Measurements from ENCODE around the gene RREB1. TPM values are rescaled to one million over a fixed set of nuclear protein-coding genes. Genes with fewer than 3 reads are reported as not detected.

Gene RREB1
- total and polyA plus RNA-seq, 2 experiments from 2014 or later: 8.5 to 25.5 TPM

- Mint-ChIP-seq H3K9me3 (no peaks in the 10 kb centered on the region), H3K27me3 (ENCODE audit: insufficient read depth, low read depth, poor library complexity) (peaks cover 12% of the 10 kb centered on the region), H3K27ac (0 out of 2 replicates have a peak overlapping the region, but pooled peaks have one; percentile 52), H3K4me3 (no peak overlapping the region), H3K4me1 (peaks cover 73% of the 10 kb centered on the region), H3K36me3 (ENCODE audit: low read depth) (no peaks in the 10 kb centered on the region)
- no peak overlapping the region for H3K4me3 ChIP-seq
- H3K4me1 ChIP-seq (ENCODE audit: insufficient read depth): peaks cover 49% of the 10 kb centered on the region
- no peaks in the 10 kb centered on the region for H4K20me1 ChIP-seq (replicated peaks; ENCODE audit: insufficient read depth)
- no peak overlapping the region for H2AFZ ChIP-seq
- peak; percentile 75 for ATAC-seq
- TF ChIP-seq ZNF331 (CRISPR knock-in tag; IDR thresholded peaks at IDR 0.05; ENCODE audit: low read depth): no peak
- H3F3A ChIP-seq (replicated peaks; ENCODE audit: low read depth): no peaks in the 10 kb centered on the region
- peaks cover 83% of the 10 kb centered on the region for H3K79me2 ChIP-seq (replicated peaks; ENCODE audit: insufficient read depth)
- peak overlapping the region; percentile 42 for H3K4me2 ChIP-seq
- no peak overlapping the region for H3K27ac ChIP-seq (ENCODE audit: low read depth)
- peak; percentile 30 for DNase-seq (ENCODE audit: low spot score)
- H3K9me2 ChIP-seq (ENCODE audit: insufficient read depth): no peaks in the 10 kb centered on the region
- H3K36me3 ChIP-seq (ENCODE audit: insufficient read depth): no peaks in the 10 kb centered on the region
- no peaks in the 10 kb centered on the region for H3K27me3 ChIP-seq (ENCODE audit: insufficient read depth)
Observed at GRCh38 chr6:7165890-7166267, 58.1 kb downstream of the RREB1 start.

- no peak overlapping the region for H3K4me3 Mint-ChIP-seq
- H4K20me1 ChIP-seq (replicated peaks; ENCODE audit: insufficient read depth): no peaks in the 10 kb centered on the region
- H3K9me2 ChIP-seq (ENCODE audit: insufficient read depth): no peaks in the 10 kb centered on the region
- no peaks in the 10 kb centered on the region for H3K36me3 ChIP-seq (ENCODE audit: insufficient read depth)
- H3K27me3 ChIP-seq (ENCODE audit: insufficient read depth): no peaks in the 10 kb centered on the region
- peak; percentile 9; the same call in 1 of the 3 replicates for ATAC-seq
- no peak for DNase-seq (ENCODE audit: low spot score)
- H3K79me2 ChIP-seq (replicated peaks; ENCODE audit: insufficient read depth): peaks cover 84% of the 10 kb centered on the region
- no peak overlapping the region for H3K27ac ChIP-seq (ENCODE audit: low read depth)
- H3K4me1 ChIP-seq (ENCODE audit: insufficient read depth): peaks cover 49% of the 10 kb centered on the region
- no peaks in the 10 kb centered on the region for H3K36me3 Mint-ChIP-seq (ENCODE audit: low read depth)
- H3K9me3 Mint-ChIP-seq: no peaks in the 10 kb centered on the region
- no peak overlapping the region for H2AFZ ChIP-seq
- peak overlapping the region; percentile 42 for H3K4me2 ChIP-seq
- H3F3A ChIP-seq (replicated peaks; ENCODE audit: low read depth): no peaks in the 10 kb centered on the region
- H3K4me1 Mint-ChIP-seq: peaks cover 70% of the 10 kb centered on the region
- no peak overlapping the region for H3K27ac Mint-ChIP-seq
- peaks cover 12% of the 10 kb centered on the region for H3K27me3 Mint-ChIP-seq (ENCODE audit: insufficient read depth, low read depth, poor library complexity)
- H3K4me3 ChIP-seq: no peak overlapping the region
- TF ChIP-seq ZNF331 (CRISPR knock-in tag; IDR thresholded peaks at IDR 0.05; ENCODE audit: low read depth): no peak
- TF ChIP-seq EZH2phosphoT487 (IDR thresholded peaks at IDR 0.05; ENCODE audit: unreplicated experiment): no peak
- TF ChIP-seq ZNF114 (CRISPR knock-in tag; IDR thresholded peaks at IDR 0.05): no peak
- TF ChIP-seq ETS1 (IDR thresholded peaks at IDR 0.05): no peak
- TF ChIP-seq ZNF462 (CRISPR knock-in tag; IDR thresholded peaks at IDR 0.05): no peak
- TF ChIP-seq REST (IDR thresholded peaks at IDR 0.05; ENCODE audit: unreplicated experiment): no peak
- no peak for TF ChIP-seq NANOG (IDR thresholded peaks at IDR 0.05; ENCODE audit: borderline replicate concordance)
- TF ChIP-seq EZH2 (IDR thresholded peaks at IDR 0.05; ENCODE audit: low read depth, unreplicated experiment): no peak
Observed at GRCh38 chr6:7166410-7167293, 58.9 kb downstream of the RREB1 start.

All from GM23338 (cell line).